Lower lobe of right lung (tissue), 2 donors: ENCODE data around the gene OR5AP2. TPM values are rescaled to one million over a fixed set of nuclear protein-coding genes. Genes with fewer than 3 reads are reported as not detected.
"Not testable (repeated sequence)": the region's sequence is repeated elsewhere in the genome, so short reads cannot be mapped to it uniquely, and the experiment has no call there.

Source experiments
- ATAC-seq, 2 donors: fragments of 200-7000 bp; cut with Tn5 transposase; one replicate each; pipeline ENCODE4 v1.9.1; 2020 to 2022; ENCODE audit warnings: mild to moderate bottlenecking in 2 of 2, moderate library complexity in 2 of 2
- DNase-seq: peaks from one replicate; pipeline ENCODE4 v3.0.0-alpha.2; 2020
- H3K27ac ChIP-seq: fragments of 200-600 bp; one replicate; pipeline ENCODE4 v1.8.0; 2022
- H3K27me3 ChIP-seq: fragments of 200-600 bp; one replicate; pipeline ENCODE4 v1.8.0; 2022; ENCODE audit warnings: low read depth
- H3K36me3 ChIP-seq: fragments of 200-600 bp; one replicate; pipeline ENCODE4 v1.8.0; 2022; ENCODE audit warnings: mild to moderate bottlenecking
- H3K4me1 ChIP-seq: fragments of 200-600 bp; one replicate; pipeline ENCODE4 v1.8.0; 2022
- H3K4me3 ChIP-seq: fragments of 200-600 bp; one replicate; pipeline ENCODE4 v1.8.0; 2022; ENCODE audit warnings: mild to moderate bottlenecking
- H3K9me3 ChIP-seq: fragments of 200-600 bp; one replicate; pipeline ENCODE4 v1.8.0; 2022
- CTCF ChIP-seq: fragments of 200-600 bp; IDR thresholded peaks from one replicate; pipeline ENCODE4 v1.8.0; 2022; ENCODE audit warnings: antibody characterized with exemption, mild to moderate bottlenecking
- intact Hi-C: fragments of 100-400 bp; cut with DNase I; formaldehyde crosslinking; loops from one replicate; pipeline ENCODE4 v1.11.0; 2022
- long read RNA-seq: library from polyadenylated mRNA; unstranded; transcript quantifications from one replicate; pipeline ENCODE4 v2.0.0, GENCODE V29; 2021
- total RNA-seq: library from RNA; stranded (reverse); fragmentation: NEBNext Ultra II Directional; extraction: Animal tissue kit (Norgen Biotek cat#: 25700); gene quantifications from one replicate; pipeline ENCODE4 v1.2.1, GENCODE V29; 2021
- donor health status: DM: no; HTN: yes; CAD: no; lungs with severe emphysema.

The OR5AP2 gene
- not detected for total RNA-seq
- long read RNA-seq = 0 reads

GRCh38 chr11:56642339-56642738 is at the start of gene OR5AP2:
Gene OR5AP2, minus strand, starts transcription at chr11:56642439. Its CDS starts 0 bp downstream, at chr11:56642439.
- no peaks in the 10 kb centered on the region for H3K36me3 ChIP-seq
- no peak within 1 kb of the TSS for H3K4me3 ChIP-seq
- no peaks in the 10 kb centered on the region for H3K27me3 ChIP-seq
- ATAC-seq (no peak), DNase-seq (no peak)
- intact Hi-C loops = no loop called here
- no peaks in the 10 kb centered on the region for H3K4me1 ChIP-seq
- no peaks in the 10 kb centered on the region for H3K9me3 ChIP-seq
- H3K27ac ChIP-seq = no peak within 1 kb of the TSS
- no peak for TF ChIP-seq CTCF

- H3K36me3 ChIP-seq, H3K27ac ChIP-seq, H3K4me1 ChIP-seq, DNase-seq, H3K4me3 ChIP-seq, H3K9me3 ChIP-seq, intact Hi-C loops, ATAC-seq, H3K27me3 ChIP-seq: not testable (repeated sequence)
Observed at GRCh38 chr11:56691179-56691578, 48.9 kb upstream of the OR5AP2 start.

- H3K4me3 ChIP-seq = no peak overlapping the region
- no peaks in the 10 kb centered on the region for H3K4me1 ChIP-seq
- no peak for ATAC-seq
- no peaks in the 10 kb centered on the region for H3K27me3 ChIP-seq
- intact Hi-C loops = no loop called here
- no peak for TF ChIP-seq CTCF
- H3K36me3 ChIP-seq = no peaks in the 10 kb centered on the region
- no peak for DNase-seq
- no peaks in the 10 kb centered on the region for H3K9me3 ChIP-seq
- no peak overlapping the region for H3K27ac ChIP-seq
Observed at GRCh38 chr11:56688554-56689100, 46.4 kb upstream of the OR5AP2 start.

GRCh38 chr11:56670984-56671383 is 28.7 kb upstream of the OR5AP2 start:
- Histone ChIP-seq H3K4me1 (no peaks in the 10 kb centered on the region), H3K27me3 (no peaks in the 10 kb centered on the region), H3K36me3 (no peaks in the 10 kb centered on the region), H3K9me3 (no peaks in the 10 kb centered on the region), H3K4me3 (no peak overlapping the region), H3K27ac (no peak overlapping the region)
- ATAC-seq = no peak
- DNase-seq = no peak
- intact Hi-C loops = no loop called here
- TF ChIP-seq CTCF = no peak

GRCh38 chr11:56663386-56663785 is 21.1 kb upstream of the OR5AP2 start, which contains the start of gene OR5AR1:
Gene OR5AR1, plus strand, starts transcription at chr11:56663686. Its CDS starts 0 bp downstream, at chr11:56663686.
- ATAC-seq (no peak), DNase-seq (no peak)
- TF ChIP-seq CTCF = no peak
- no peaks in the 10 kb centered on the region for H3K36me3 ChIP-seq
- no peak within 1 kb of the TSS for H3K4me3 ChIP-seq
- intact Hi-C loops = no loop called here
- no peaks in the 10 kb centered on the region for H3K9me3 ChIP-seq
- H3K27ac ChIP-seq = no peak within 1 kb of the TSS
- H3K27me3 ChIP-seq = no peaks in the 10 kb centered on the region
- H3K4me1 ChIP-seq = no peaks in the 10 kb centered on the region

GRCh38 chr11:56659755-56660154 is 17.5 kb upstream of the OR5AP2 start:
- intact Hi-C loops = no loop called here
- H3K27me3 ChIP-seq = no peaks in the 10 kb centered on the region
- H3K4me3 ChIP-seq = no peak overlapping the region
- H3K9me3 ChIP-seq = no peaks in the 10 kb centered on the region
- DNase-seq = no peak
- H3K36me3 ChIP-seq = no peaks in the 10 kb centered on the region
- TF ChIP-seq CTCF = no peak
- H3K4me1 ChIP-seq = no peaks in the 10 kb centered on the region
- no peak overlapping the region for H3K27ac ChIP-seq
- no peak for ATAC-seq
